K562 (cell line): ENCODE measurements around the gene IRF4. TPM values are rescaled to one million over a fixed set of nuclear protein-coding genes. Genes with fewer than 3 reads are reported as not detected.

Source experiments
- ATAC-seq: fragments of 200-7000 bp; cut with Tn5 transposase; 3 replicates; pipeline ENCODE4 v1.9.1; 2020; ENCODE audit warnings: moderate library complexity
- BruUV-seq: library from RNA; stranded (reverse); fragments of 400-500 nt; replicated peaks from 2 replicates; lab custom pipeline; 2021; lab: Mats Ljungman, UMichigan
- CTCF ChIA-PET: fragments of 300-600 bp; formaldehyde crosslinking; extraction: SDS; loops from one replicate; lab custom pipeline; 2021; ENCODE audit warnings: low intra/inter-chr PET ratio; lab: Yijun Ruan, JAX
- POLR2A ChIA-PET: fragments of 300-600, 350-650 bp; sonication (Branson Sonifier 250); formaldehyde crosslinking; extraction: SDS; loops from one replicate; lab custom pipeline; 2021; ENCODE audit warnings: antibody characterized with exemption, inconsistent platforms; lab: Yijun Ruan, JAX
- DNase-seq, 4 experiments: peaks; one replicate each; pipeline versions ENCODE4 v3.0.0 to v3.0.0-alpha.2; 2011 to 2018; ENCODE audit warnings: low spot score in 3 of 4, mixed read lengths in 3 of 4; ENCODE audit errors: extremely low read depth in 1 of 4
- FAIRE-seq: peaks from 2 replicates; lab custom pipeline; 2011; peaks lifted over from hg19 to GRCh38; lab: Jason Lieb, UNC
- H2AFZ ChIP-seq: 2 replicates; pipeline ENCODE4 v1.6.0; 2011; ENCODE audit warnings: low read depth, low read length, control low read depth, inconsistent platforms
- H3K27ac ChIP-seq: fragments of 200-600 bp; 3 replicates; pipeline ENCODE4 v1.8.0; 2011; ENCODE audit warnings: low read depth, mild to moderate bottlenecking, control low read depth, inconsistent platforms, low read length, moderate library complexity, mixed read lengths; ENCODE audit errors: extremely low read depth
- H3K27me3 ChIP-seq, 2 experiments: fragments of 300-600 bp in 1 of 2; 2 replicates in 1 of 2; 3 replicates in 1 of 2; pipeline versions ENCODE4 v1.6.0 to v1.8.0; 2011; ENCODE audit warnings: inconsistent platforms in 2 of 2, low read length in 2 of 2, mild to moderate bottlenecking in 1 of 2, mixed read lengths in 1 of 2, moderate library complexity in 1 of 2; ENCODE audit not compliant: control insufficient read depth in 2 of 2, insufficient read depth in 2 of 2
- H3K36me3 ChIP-seq: fragments of 300-600 bp; 3 replicates; pipeline ENCODE4 v1.8.0; 2011; ENCODE audit warnings: mild to moderate bottlenecking, low read length, inconsistent platforms; ENCODE audit not compliant: control insufficient read depth, insufficient read depth
- H3K4me1 ChIP-seq, 2 experiments: fragments of 200-600 bp in 1 of 2; replicated peaks in 1 of 2; 2 replicates in 1 of 2; 3 replicates in 1 of 2; pipeline versions ENCODE4 v1.5.1 to v1.8.0; 2011; ENCODE audit warnings: inconsistent platforms in 2 of 2, low read length in 2 of 2, mild to moderate bottlenecking in 1 of 2, mixed read lengths in 1 of 2, moderate library complexity in 1 of 2; ENCODE audit not compliant: control insufficient read depth in 2 of 2, insufficient read depth in 2 of 2
- H3K4me2 ChIP-seq: 2 replicates; pipeline ENCODE4 v1.6.1; 2011; ENCODE audit warnings: low read length, control low read depth, inconsistent platforms, mixed read lengths; ENCODE audit not compliant: insufficient read depth
- H3K4me3 ChIP-seq: fragments of 200-600 bp; sonication (generic), shearing (Covaris generic); 2 replicates; pipeline ENCODE4 v1.5.1; 2016; ENCODE audit warnings: control low read depth, inconsistent platforms
- H3K79me2 ChIP-seq: fragments of 200-600 bp; 3 replicates; pipeline ENCODE4 v1.8.0; 2011; ENCODE audit warnings: low read length, inconsistent platforms; ENCODE audit not compliant: control insufficient read depth, insufficient read depth
- H3K9ac ChIP-seq, 2 experiments: 2 replicates each; pipeline versions ENCODE4 v1.6.0 to v1.6.1; 2011; ENCODE audit warnings: low read depth in 2 of 2, low read length in 2 of 2, control low read depth in 1 of 2, inconsistent platforms in 1 of 2, mild to moderate bottlenecking in 1 of 2, mixed read lengths in 1 of 2; ENCODE audit not compliant: insufficient read depth in 1 of 2
- H3K9me1 ChIP-seq: one replicate; pipeline ENCODE4 v1.6.0; 2011; ENCODE audit warnings: inconsistent platforms, mild to moderate bottlenecking, low read length, moderate library complexity; ENCODE audit not compliant: control insufficient read depth, insufficient read depth
- H3K9me3 ChIP-seq: replicated peaks from 2 replicates; pipeline ENCODE4 v1.5.1; 2011; ENCODE audit warnings: low read depth, low read length, inconsistent platforms; ENCODE audit not compliant: control insufficient read depth, insufficient read depth
- H4K20me1 ChIP-seq: replicated peaks from 2 replicates; pipeline ENCODE4 v1.6.1; 2011; ENCODE audit warnings: low read length, inconsistent platforms, mixed read lengths; ENCODE audit not compliant: control insufficient read depth, insufficient read depth
- ASH1L ChIP-seq: fragments of 450-650 bp; IDR thresholded peaks from 2 replicates; pipeline ENCODE4 v1.6.1; 2018; ENCODE audit warnings: borderline replicate concordance, mild to moderate bottlenecking, low read depth; ENCODE audit not compliant: partially characterized antibody
- CGGBP1 ChIP-seq: fragments of 250-450 bp; sonication (Bioruptor Pico); IDR thresholded peaks from 2 replicates; pipeline ENCODE4 v1.9.0; 2021; ENCODE audit warnings: mild to moderate bottlenecking
- EP300 ChIP-seq: IDR thresholded peaks from 2 replicates; pipeline ENCODE4 v1.6.1; 2012; ENCODE audit warnings: low read length, improper control_type of control experiment
- EWSR1 ChIP-seq: fragments of 450-650 bp; IDR thresholded peaks from 2 replicates; pipeline ENCODE4 v1.6.1; 2018; ENCODE audit warnings: borderline replicate concordance, mild to moderate bottlenecking, low read depth, moderate library complexity; ENCODE audit not compliant: partially characterized antibody
- EZH2 ChIP-seq: IDR thresholded peaks from 2 replicates; pipeline ENCODE4 v1.6.1; 2012; ENCODE audit warnings: low read depth, mild to moderate bottlenecking, inconsistent platforms, low read length, borderline replicate concordance
- FOXA3 ChIP-seq, 2 experiments: fragments of 450-650 bp in 1 of 2; sonication (generic) in 1 of 2; formaldehyde crosslinking; IDR thresholded peaks in 1 of 2; conservative IDR thresholded peaks in 1 of 2; 2 replicates each; pipeline versions ENCODE4 v1.4.0 to v1.8.0; 2020 to 2022; ENCODE audit warnings: mild to moderate bottlenecking in 2 of 2, missing genetic modification reagents in 1 of 2
- MEIS2 ChIP-seq: fragments of 450-650 bp; IDR thresholded peaks from 2 replicates; pipeline ENCODE4 v1.6.1; 2014; ENCODE audit warnings: mild to moderate bottlenecking; ENCODE audit not compliant: partially characterized antibody
- PKNOX1 ChIP-seq: fragments of 450-650 bp; IDR thresholded peaks from 2 replicates; pipeline ENCODE4 v1.6.1; 2016
- PPARD ChIP-seq: fragments of 250-450 bp; sonication (Bioruptor Pico); IDR thresholded peaks from 2 replicates; pipeline ENCODE4 v1.8.0; 2022; ENCODE audit warnings: inconsistent platforms, mild to moderate bottlenecking, moderate library complexity
- RHOXF2B ChIP-seq: fragments of 250-450 bp; sonication (Bioruptor Pico); conservative IDR thresholded peaks from 2 replicates; pipeline ENCODE4 v1.5.1; 2021
- TBL1XR1 ChIP-seq, 2 experiments: IDR thresholded peaks; 2 replicates each; pipeline ENCODE4 v1.6.1; 2012; ENCODE audit warnings: improper control_type of control experiment in 2 of 2, low read length in 2 of 2, mild to moderate bottlenecking in 1 of 2
- ZBTB8A ChIP-seq: fragments of 450-650 bp; IDR thresholded peaks from 2 replicates; pipeline ENCODE4 v1.6.1; 2018; ENCODE audit warnings: mild to moderate bottlenecking, moderate library complexity; ENCODE audit not compliant: partially characterized antibody
- ZNF12 ChIP-seq: sonication (generic); formaldehyde crosslinking; IDR thresholded peaks from 2 replicates; pipeline ENCODE4 v1.4.0; 2020; ENCODE audit warnings: mild to moderate bottlenecking, missing genetic modification reagents
- ZNF140 ChIP-seq: fragments of 250-450 bp; sonication (Bioruptor Pico); IDR thresholded peaks from 2 replicates; pipeline ENCODE4 v1.8.0; 2021; ENCODE audit warnings: moderate library complexity, mild to moderate bottlenecking, inconsistent platforms
- ZNF431 ChIP-seq: sonication (generic); formaldehyde crosslinking; IDR thresholded peaks from 2 replicates; pipeline ENCODE4 v1.8.0; 2022; ENCODE audit warnings: mild to moderate bottlenecking, missing genetic modification reagents
- ZNF764 ChIP-seq: fragments of 250-450 bp; sonication (Bioruptor Pico); IDR thresholded peaks from 2 replicates; pipeline ENCODE4 v1.4.0; 2020; ENCODE audit warnings: low read depth, mild to moderate bottlenecking, moderate library complexity
- WGBS: fragments of 100-300 bp; shearing (Covaris generic); methylation state at CpG from one replicate; pipeline ENCODE4 v1.1.6; 2016; ENCODE audit warnings: low coverage, mixed read lengths; ENCODE audit not compliant: insufficient coverage; ENCODE audit errors: missing lambda C conversion rate; 5-methylcytosine and 5-hydroxymethylcytosine counted together
- in situ Hi-C: fragments of 300-500 bp; cut with MboI; formaldehyde crosslinking; loops from 4 replicates; pipeline ENCODE4 v1.15.0; 2018; ENCODE audit warnings: inconsistent platforms, mixed read lengths
- intact Hi-C: fragments of 100-400 bp; cut with micrococcal nuclease; formaldehyde crosslinking; loops from 2 replicates; pipeline ENCODE4 v1.14.2; 2022
- polyA plus RNA-seq, 8 experiments: library from polyadenylated mRNA; depleted of rRNA in 4 of 8; stranded (reverse) in 5 of 8; unstranded in 3 of 8; fragments of >200 nt; fragmentation: Nextera tagmentation in 2 of 8; fragmentation: Illumina TruSeq in 1 of 8; extraction: Ambion mirVana in 2 of 8; extraction: Trizol in 1 of 8; gene quantifications; 2 replicates each; pipeline versions ENCODE4 v1.2.1 to v1.2.3, GENCODE V29; 2011 to 2014; ENCODE audit warnings: inconsistent platforms in 1 of 8, missing spikeins in 1 of 8
- total RNA-seq, 7 experiments: library from RNA; depleted of rRNA in 6 of 7; stranded (reverse); fragments of >200 nt in 6 of 7; fragmentation: Illumina TruSeq in 2 of 7; extraction: Trizol in 2 of 7; gene quantifications; 2 replicates each; pipeline versions ENCODE4 v1.2.1 to v1.2.3, GENCODE V29; 2011 to 2021; ENCODE audit warnings: low replicate concordance in 1 of 7
- TF ChIP-seq, protein P1 (sequence below): fragments of 200-800 bp; sonication (Bioruptor generic); IDR thresholded peaks from 2 replicates; pipeline ENCODE4 v1.6.1; 2017; ENCODE audit warnings: missing genetic modification characterization, missing compliant biosample characterization

IRF4 gene
- total and polyA plus RNA-seq, 9 of the 15 experiments (the other 6 are each of a cell fraction or from before 2014, with no cell fraction given): 0.05 to 0.33 (median 0.09) TPM; not detected in 6

DNA sequence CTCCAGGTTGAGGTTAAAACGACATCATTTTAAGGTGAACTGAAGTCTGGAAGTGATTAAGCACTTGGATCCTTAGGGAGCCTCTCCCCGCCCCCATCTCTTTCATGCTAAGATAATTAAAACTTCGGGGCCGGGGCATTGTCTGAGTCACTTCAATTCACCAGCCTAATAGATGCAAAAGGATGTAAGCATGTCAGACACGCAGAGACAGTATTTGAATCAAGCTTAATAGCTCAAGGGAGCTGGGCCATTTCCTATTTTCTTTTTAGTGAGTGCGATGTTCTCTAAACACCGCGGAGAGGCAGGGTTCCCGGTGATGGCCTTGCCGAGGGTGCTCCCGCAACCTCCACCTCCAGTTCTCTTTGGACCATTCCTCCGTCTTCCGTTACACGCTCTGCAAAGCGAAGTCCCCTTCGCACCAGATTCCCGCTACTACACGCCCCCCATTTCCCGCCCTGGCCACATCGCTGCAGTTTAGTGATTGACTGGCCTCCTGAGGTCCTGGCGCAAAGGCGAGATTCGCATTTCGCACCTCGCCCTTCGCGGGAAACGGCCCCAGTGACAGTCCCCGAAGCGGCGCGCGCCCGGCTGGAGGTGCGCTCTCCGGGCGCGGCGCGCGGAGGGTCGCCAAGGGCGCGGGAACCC, 516 bp upstream of the IRF4 start:
- no TSS peak for BruUV-seq
- no peak for DNase-seq
- intact Hi-C loops: no loop called here

More for the DNA sequence above, 516 bp upstream of the IRF4 start:
- Histone ChIP-seq H3K4me1 (peaks cover 0 to 7% of the 10 kb centered on the region in 2 experiments; a peak in 1 of 5 replicates), H3K9me3 (no peaks in the 10 kb centered on the region; the same call in 1 of the 2 replicates), H3K4me2 (no peak overlapping the region), H4K20me1 (no peaks in the 10 kb centered on the region; the same call in 1 of the 2 replicates), H3K9ac (no peak overlapping the region), H3K9me1 (no peaks in the 10 kb centered on the region), H3K27ac (no peak overlapping the region), H3K4me3 (no peak overlapping the region), H2AFZ (no peak overlapping the region), H3K79me2 (no peaks in the 10 kb centered on the region), H3K36me3 (no peaks in the 10 kb centered on the region), H3K27me3 (peaks cover 46 to 66% of the 10 kb centered on the region in 2 experiments)
- ChIA-PET CTCF (no interaction called here), POLR2A (interaction anchor here (1.3 kb wide), 1 partner anchor 12 kb away, joined by 3 read pairs; no protein-coding TSS in a partner anchor)
- ATAC-seq: no peak
- WGBS: 38% methylated on average over 40 of the region's 44 CpGs
- no peak for TF ChIP-seq FOXA3 (CRISPR knock-in tag; conservative IDR thresholded peaks at IDR 0.05 in 1 of 2, IDR thresholded peaks at IDR 0.05 in 1 of 2)
- TF ChIP-seq ASH1L: no peak
- TF ChIP-seq PKNOX1: no peak
- TF ChIP-seq ZNF12 (CRISPR knock-in tag): no peak
- TF ChIP-seq ZNF431 (CRISPR knock-in tag): no peak
- no peak for TF ChIP-seq ZNF140 (CRISPR knock-in tag)
- no peak for TF ChIP-seq MEIS2
- TF ChIP-seq EZH2: no peak
- TF ChIP-seq, protein P1, sequence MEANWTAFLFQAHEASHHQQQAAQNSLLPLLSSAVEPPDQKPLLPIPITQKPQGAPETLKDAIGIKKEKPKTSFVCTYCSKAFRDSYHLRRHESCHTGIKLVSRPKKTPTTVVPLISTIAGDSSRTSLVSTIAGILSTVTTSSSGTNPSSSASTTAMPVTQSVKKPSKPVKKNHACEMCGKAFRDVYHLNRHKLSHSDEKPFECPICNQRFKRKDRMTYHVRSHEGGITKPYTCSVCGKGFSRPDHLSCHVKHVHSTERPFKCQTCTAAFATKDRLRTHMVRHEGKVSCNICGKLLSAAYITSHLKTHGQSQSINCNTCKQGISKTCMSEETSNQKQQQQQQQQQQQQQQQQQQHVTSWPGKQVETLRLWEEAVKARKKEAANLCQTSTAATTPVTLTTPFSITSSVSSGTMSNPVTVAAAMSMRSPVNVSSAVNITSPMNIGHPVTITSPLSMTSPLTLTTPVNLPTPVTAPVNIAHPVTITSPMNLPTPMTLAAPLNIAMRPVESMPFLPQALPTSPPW: no peak
- no peak for TF ChIP-seq ZBTB8A
- TF ChIP-seq ZNF764 (CRISPR knock-in tag): no peak
- TF ChIP-seq TBL1XR1 (IDR thresholded peaks at IDR 0.05; ENCODE audit: low read length in 2 of 2): no peak
- TF ChIP-seq EWSR1: no peak
- no peak for TF ChIP-seq PPARD (CRISPR knock-in tag)
- TF ChIP-seq RHOXF2B (CRISPR knock-in tag): no peak
- TF ChIP-seq EP300: no peak
- no peak for TF ChIP-seq CGGBP1 (CRISPR knock-in tag)
- no peak for FAIRE-seq
- in situ Hi-C loops: no loop called here
